ENCODE data around the gene OR56A5. TPM values are rescaled to one million over a fixed set of nuclear protein-coding genes. Genes with fewer than 3 reads are reported as not detected.

OR56A5 gene
- total RNA-seq, 2 donors from 2014 or later = not detected

- Mint-ChIP-seq H3K4me3 (no peak overlapping the region), H3K27me3 (no peaks in the 10 kb centered on the region), H3K36me3 (ENCODE audit: low read depth) (no peaks in the 10 kb centered on the region), H3K27ac (no peak overlapping the region), H3K4me1 (no peaks in the 10 kb centered on the region), H3K9me3 (peaks cover 6% of the 10 kb centered on the region)
- ATAC-seq (replicated peaks) = peak; percentile 64
These were observed 44.9 kb downstream of the OR56A5 start for GRCh38 chr11:5923427-5923776.

GRCh38 chr11:5922749-5923426, 45.4 kb downstream of the OR56A5 start:
- H3K4me3 Mint-ChIP-seq = no peak overlapping the region
- ATAC-seq (replicated peaks) = peak; percentile 96

More at GRCh38 chr11:5922749-5923426, 45.4 kb downstream of the OR56A5 start:
- Mint-ChIP-seq H3K9me3 (peaks cover 6% of the 10 kb centered on the region), H3K36me3 (ENCODE audit: low read depth) (no peaks in the 10 kb centered on the region), H3K27me3 (no peaks in the 10 kb centered on the region), H3K4me1 (no peaks in the 10 kb centered on the region), H3K27ac (no peak overlapping the region)

Other genes starting within 250 kb of the OR56A5 start
- under 1 TPM in 1 of 2 donors, not detected in 1; 0.29 TPM for gene OR56B1, start 232.0 kb downstream of the OR56A5 start, total RNA-seq
- gene OR52N4, start 214.3 kb downstream of the OR56A5 start, total RNA-seq = 1 to 10 TPM in 1 of 2 donors, under 1 TPM in 1; 0.26 to 1.8 TPM
- gene OR52N5, start 185.1 kb downstream of the OR56A5 start, total RNA-seq = not detected
- under 1 TPM in 1 of 2 donors, not detected in 1; 0.09 TPM for gene OR52N1, start 177.2 kb downstream of the OR56A5 start, total RNA-seq
- gene OR52N2, start 159.6 kb downstream of the OR56A5 start, total RNA-seq = not detected
- not detected for gene OR52E6, start 126.6 kb downstream of the OR56A5 start, total RNA-seq
- gene OR52E8, start 110.8 kb downstream of the OR56A5 start, total RNA-seq = not detected
- not detected for gene OR52E4, start 87.9 kb downstream of the OR56A5 start, total RNA-seq
- not detected for gene OR52E5, start 75.3 kb downstream of the OR56A5 start, total RNA-seq
- not detected for gene OR56A3, start 26.2 kb downstream of the OR56A5 start, total RNA-seq
- gene OR52L1, start 18.5 kb upstream of the OR56A5 start, total RNA-seq = not detected
- not detected for gene OR56A4, start 38.5 kb upstream of the OR56A5 start, total RNA-seq
- gene OR56A1, start 62.3 kb upstream of the OR56A5 start, total RNA-seq = not detected
- not detected for gene OR56B4, start 139.2 kb upstream of the OR56A5 start, total RNA-seq
- not detected for gene OR52B2, start 201.8 kb upstream of the OR56A5 start, total RNA-seq
- not detected for gene OR52W1, start 230.7 kb upstream of the OR56A5 start, total RNA-seq
- not detected for gene C11orf42, start 237.1 kb upstream of the OR56A5 start, total RNA-seq

Measured in activated T-helper 17 cell treated with anti-CD3 and anti-CD28 coated beads, Interleukin-2, amount 50 U/mL, for 72 hours (primary cell).